K562 (cell line): ENCODE measurements around the gene BNIP5. TPM values are rescaled to one million over a fixed set of nuclear protein-coding genes. Genes with fewer than 3 reads are reported as not detected.

Source experiments
- ARNT ChIP-seq, 2 experiments: fragments of 450-650 bp; IDR thresholded peaks; 2 replicates each; pipeline ENCODE4 v1.6.1; 2016; ENCODE audit warnings: mild to moderate bottlenecking in 1 of 2
- BRCA1 ChIP-seq, 2 experiments: fragments of 450-650 bp in 1 of 2; sonication (generic) in 1 of 2; formaldehyde crosslinking in 1 of 2; IDR thresholded peaks; 2 replicates each; pipeline versions ENCODE4 v1.5.0 to v1.6.1; 2017 to 2020; ENCODE audit warnings: mild to moderate bottlenecking in 1 of 2, missing genetic modification reagents in 1 of 2
- CSDE1 ChIP-seq, 2 experiments: fragments of 450-650 bp; IDR thresholded peaks; 2 replicates each; pipeline ENCODE4 v1.6.1; 2016; ENCODE audit warnings: mild to moderate bottlenecking in 1 of 2
- DDX20 ChIP-seq: fragments of 450-650 bp; IDR thresholded peaks from 2 replicates; pipeline ENCODE4 v1.6.1; 2016; ENCODE audit warnings: missing genetic modification characterization, low read depth, mild to moderate bottlenecking, missing compliant biosample characterization, moderate library complexity
- ETV1 ChIP-seq: fragments of 450-650 bp; conservative IDR thresholded peaks from 2 replicates; pipeline ENCODE4 v1.6.1; 2016; ENCODE audit warnings: missing genetic modification characterization, control low read depth, low read depth, missing compliant biosample characterization
- HDAC2 ChIP-seq: fragments of 450-650 bp; IDR thresholded peaks from 2 replicates; pipeline ENCODE4 v1.6.1; 2016; ENCODE audit warnings: mild to moderate bottlenecking
- HDAC6 ChIP-seq: IDR thresholded peaks from 2 replicates; pipeline ENCODE4 v1.6.1; 2012; ENCODE audit warnings: low read depth, mild to moderate bottlenecking, control low read depth, inconsistent platforms, low read length, moderate library complexity
- LARP7 ChIP-seq: fragments of 450-650 bp; IDR thresholded peaks from 2 replicates; pipeline ENCODE4 v1.6.1; 2016
- MTA3 ChIP-seq: fragments of 450-650 bp; formaldehyde crosslinking; IDR thresholded peaks from 2 replicates; pipeline ENCODE4 v1.6.1; 2017; ENCODE audit warnings: mild to moderate bottlenecking, borderline replicate concordance
- NCOA1 ChIP-seq: fragments of 450-650 bp; IDR thresholded peaks from 2 replicates; pipeline ENCODE4 v1.6.1; 2016; ENCODE audit warnings: low read depth
- NELFE ChIP-seq: IDR thresholded peaks from 2 replicates; pipeline ENCODE4 v1.6.1; 2011; ENCODE audit warnings: mild to moderate bottlenecking; ENCODE audit not compliant: insufficient read depth, insufficient read length
- PML ChIP-seq: IDR thresholded peaks from 2 replicates; pipeline ENCODE4 v1.6.1; 2012; ENCODE audit warnings: low read length, inconsistent platforms
- SAFB ChIP-seq: fragments of 200-400 bp; formaldehyde crosslinking; IDR thresholded peaks from 2 replicates; pipeline ENCODE4 v1.6.1; 2017; ENCODE audit warnings: low read depth, low read length, borderline replicate concordance
- SNIP1 ChIP-seq: fragments of 450-650 bp; IDR thresholded peaks from 2 replicates; pipeline ENCODE4 v1.7.1; 2017; ENCODE audit warnings: low read depth, mild to moderate bottlenecking
- TEAD4 ChIP-seq, 2 experiments: sonication (generic) in 1 of 2; formaldehyde crosslinking in 1 of 2; IDR thresholded peaks; 2 replicates each; pipeline versions ENCODE4 v1.6.1 to v1.8.0; 2012 to 2022; ENCODE audit warnings: borderline replicate concordance in 1 of 2, inconsistent platforms in 1 of 2, low read length in 1 of 2, mild to moderate bottlenecking in 1 of 2, missing genetic modification reagents in 1 of 2
- ZNF57 ChIP-seq: fragments of 450-650 bp; formaldehyde crosslinking; IDR thresholded peaks from 2 replicates; pipeline ENCODE4 v1.4.0; 2020; ENCODE audit warnings: mild to moderate bottlenecking, moderate library complexity
- polyA plus RNA-seq, 8 experiments: library from polyadenylated mRNA; depleted of rRNA in 4 of 8; stranded (reverse) in 5 of 8; unstranded in 3 of 8; fragments of >200 nt; fragmentation: Nextera tagmentation in 2 of 8; fragmentation: Illumina TruSeq in 1 of 8; extraction: Ambion mirVana in 2 of 8; extraction: Trizol in 1 of 8; gene quantifications; 2 replicates each; pipeline versions ENCODE4 v1.2.1 to v1.2.3, GENCODE V29; 2011 to 2014; ENCODE audit warnings: inconsistent platforms in 1 of 8, missing spikeins in 1 of 8
- total RNA-seq, 7 experiments: library from RNA; depleted of rRNA in 6 of 7; stranded (reverse); fragments of >200 nt in 6 of 7; fragmentation: Illumina TruSeq in 2 of 7; extraction: Trizol in 2 of 7; gene quantifications; 2 replicates each; pipeline versions ENCODE4 v1.2.1 to v1.2.3, GENCODE V29; 2011 to 2021; ENCODE audit warnings: low replicate concordance in 1 of 7
- TF ChIP-seq, protein P1 (sequence below): sonication (generic); formaldehyde crosslinking; IDR thresholded peaks from 2 replicates; pipeline ENCODE4 v1.8.0; 2022; ENCODE audit warnings: missing genetic modification reagents, mild to moderate bottlenecking, borderline replicate concordance
- TF ChIP-seq, protein P2 (sequence below): fragments of 250-450 bp; sonication (Bioruptor Pico); IDR thresholded peaks from 2 replicates; pipeline ENCODE4 v1.5.0; 2020; ENCODE audit warnings: mild to moderate bottlenecking
- TF ChIP-seq, protein P3 (sequence below): sonication (generic); formaldehyde crosslinking; IDR thresholded peaks from 2 replicates; pipeline ENCODE4 v1.8.0; 2023; ENCODE audit warnings: missing genetic modification reagents, mild to moderate bottlenecking, borderline replicate concordance

Gene BNIP5
- total and polyA plus RNA-seq, 9 of the 15 experiments (the other 6 are each of a cell fraction or from before 2014, with no cell fraction given) = not detected

DNA sequence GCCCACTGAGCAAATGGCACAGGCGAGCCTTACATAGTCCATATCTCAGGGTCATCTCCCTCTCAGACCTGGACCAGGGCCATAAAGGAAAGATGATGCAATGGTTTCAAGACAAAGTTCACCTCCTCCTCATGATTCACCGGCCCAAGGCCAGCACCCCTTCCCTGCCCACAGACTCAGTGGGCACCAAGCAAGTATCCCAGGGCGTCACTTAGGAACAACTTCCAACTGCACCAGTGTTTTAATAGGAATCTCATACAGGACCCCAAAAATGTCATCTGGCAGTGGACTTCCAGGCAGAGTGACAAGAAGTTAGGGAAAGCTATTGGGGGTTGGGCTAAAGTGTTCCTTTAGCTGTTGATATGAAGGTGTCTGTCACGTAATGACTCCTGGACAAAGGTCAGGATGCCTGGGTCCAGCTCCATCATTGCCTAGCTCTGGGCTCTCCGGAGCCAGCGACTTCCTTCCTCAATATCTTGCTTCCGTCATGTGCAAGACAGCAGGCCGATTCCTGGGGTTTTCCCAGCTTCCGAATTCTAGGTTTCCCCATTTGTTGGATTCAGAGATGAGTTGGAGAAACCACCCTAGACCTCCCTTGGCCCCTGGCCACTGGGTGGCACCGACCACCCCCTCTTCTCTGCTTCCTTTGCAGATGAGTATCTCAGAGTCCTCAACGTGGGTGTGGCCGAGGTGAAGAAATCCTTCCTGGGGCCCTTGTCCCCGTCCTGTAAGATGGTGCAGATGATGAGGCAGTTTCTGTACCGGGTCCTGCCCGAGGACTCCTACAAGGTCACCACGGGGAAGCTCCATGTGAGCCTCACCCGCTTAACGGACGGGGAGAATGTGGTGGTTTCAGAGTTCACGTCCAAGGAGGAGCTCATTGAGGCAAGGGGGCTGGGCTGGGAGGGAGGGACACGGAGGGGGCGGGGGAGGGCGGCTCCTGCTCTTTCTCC lies 45.7 kb downstream of the BNIP5 start (continued):
- TF ChIP-seq, protein P1, sequence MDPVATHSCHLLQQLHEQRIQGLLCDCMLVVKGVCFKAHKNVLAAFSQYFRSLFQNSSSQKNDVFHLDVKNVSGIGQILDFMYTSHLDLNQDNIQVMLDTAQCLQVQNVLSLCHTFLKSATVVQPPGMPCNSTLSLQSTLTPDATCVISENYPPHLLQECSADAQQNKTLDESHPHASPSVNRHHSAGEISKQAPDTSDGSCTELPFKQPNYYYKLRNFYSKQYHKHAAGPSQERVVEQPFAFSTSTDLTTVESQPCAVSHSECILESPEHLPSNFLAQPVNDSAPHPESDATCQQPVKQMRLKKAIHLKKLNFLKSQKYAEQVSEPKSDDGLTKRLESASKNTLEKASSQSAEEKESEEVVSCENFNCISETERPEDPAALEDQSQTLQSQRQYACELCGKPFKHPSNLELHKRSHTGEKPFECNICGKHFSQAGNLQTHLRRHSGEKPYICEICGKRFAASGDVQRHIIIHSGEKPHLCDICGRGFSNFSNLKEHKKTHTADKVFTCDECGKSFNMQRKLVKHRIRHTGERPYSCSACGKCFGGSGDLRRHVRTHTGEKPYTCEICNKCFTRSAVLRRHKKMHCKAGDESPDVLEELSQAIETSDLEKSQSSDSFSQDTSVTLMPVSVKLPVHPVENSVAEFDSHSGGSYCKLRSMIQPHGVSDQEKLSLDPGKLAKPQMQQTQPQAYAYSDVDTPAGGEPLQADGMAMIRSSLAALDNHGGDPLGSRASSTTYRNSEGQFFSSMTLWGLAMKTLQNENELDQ (CRISPR knock-in tag) = no peak
- no peak for TF ChIP-seq PML
- TF ChIP-seq MTA3 = peak; percentile 39; the same call in 1 of the 2 replicates
- TF ChIP-seq DDX20 (tag) = no peak
- TF ChIP-seq ARNT (IDR thresholded peaks at IDR 0.05) = no peak
- no peak for TF ChIP-seq NELFE
- no peak for TF ChIP-seq TEAD4 (IDR thresholded peaks at IDR 0.05; ENCODE audit: low read length)
- no peak for TF ChIP-seq TEAD4 (CRISPR knock-in tag; IDR thresholded peaks at IDR 0.05; ENCODE audit: borderline replicate concordance)
- TF ChIP-seq, protein P2, sequence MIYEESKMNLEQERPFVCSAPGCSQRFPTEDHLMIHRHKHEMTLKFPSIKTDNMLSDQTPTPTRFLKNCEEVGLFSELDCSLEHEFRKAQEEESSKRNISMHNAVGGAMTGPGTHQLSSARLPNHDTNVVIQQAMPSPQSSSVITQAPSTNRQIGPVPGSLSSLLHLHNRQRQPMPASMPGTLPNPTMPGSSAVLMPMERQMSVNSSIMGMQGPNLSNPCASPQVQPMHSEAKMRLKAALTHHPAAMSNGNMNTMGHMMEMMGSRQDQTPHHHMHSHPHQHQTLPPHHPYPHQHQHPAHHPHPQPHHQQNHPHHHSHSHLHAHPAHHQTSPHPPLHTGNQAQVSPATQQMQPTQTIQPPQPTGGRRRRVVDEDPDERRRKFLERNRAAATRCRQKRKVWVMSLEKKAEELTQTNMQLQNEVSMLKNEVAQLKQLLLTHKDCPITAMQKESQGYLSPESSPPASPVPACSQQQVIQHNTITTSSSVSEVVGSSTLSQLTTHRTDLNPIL (CRISPR knock-in tag) = no peak
- TF ChIP-seq BRCA1 (IDR thresholded peaks at IDR 0.05) = no peak
- no peak for TF ChIP-seq BRCA1 (CRISPR knock-in tag; IDR thresholded peaks at IDR 0.05)
- peak; percentile 62; the same call in 1 of the 2 replicates for TF ChIP-seq HDAC2
- TF ChIP-seq NCOA1 = no peak
- TF ChIP-seq SNIP1 = no peak
- TF ChIP-seq ZNF57 = no peak
- TF ChIP-seq, protein P3, sequence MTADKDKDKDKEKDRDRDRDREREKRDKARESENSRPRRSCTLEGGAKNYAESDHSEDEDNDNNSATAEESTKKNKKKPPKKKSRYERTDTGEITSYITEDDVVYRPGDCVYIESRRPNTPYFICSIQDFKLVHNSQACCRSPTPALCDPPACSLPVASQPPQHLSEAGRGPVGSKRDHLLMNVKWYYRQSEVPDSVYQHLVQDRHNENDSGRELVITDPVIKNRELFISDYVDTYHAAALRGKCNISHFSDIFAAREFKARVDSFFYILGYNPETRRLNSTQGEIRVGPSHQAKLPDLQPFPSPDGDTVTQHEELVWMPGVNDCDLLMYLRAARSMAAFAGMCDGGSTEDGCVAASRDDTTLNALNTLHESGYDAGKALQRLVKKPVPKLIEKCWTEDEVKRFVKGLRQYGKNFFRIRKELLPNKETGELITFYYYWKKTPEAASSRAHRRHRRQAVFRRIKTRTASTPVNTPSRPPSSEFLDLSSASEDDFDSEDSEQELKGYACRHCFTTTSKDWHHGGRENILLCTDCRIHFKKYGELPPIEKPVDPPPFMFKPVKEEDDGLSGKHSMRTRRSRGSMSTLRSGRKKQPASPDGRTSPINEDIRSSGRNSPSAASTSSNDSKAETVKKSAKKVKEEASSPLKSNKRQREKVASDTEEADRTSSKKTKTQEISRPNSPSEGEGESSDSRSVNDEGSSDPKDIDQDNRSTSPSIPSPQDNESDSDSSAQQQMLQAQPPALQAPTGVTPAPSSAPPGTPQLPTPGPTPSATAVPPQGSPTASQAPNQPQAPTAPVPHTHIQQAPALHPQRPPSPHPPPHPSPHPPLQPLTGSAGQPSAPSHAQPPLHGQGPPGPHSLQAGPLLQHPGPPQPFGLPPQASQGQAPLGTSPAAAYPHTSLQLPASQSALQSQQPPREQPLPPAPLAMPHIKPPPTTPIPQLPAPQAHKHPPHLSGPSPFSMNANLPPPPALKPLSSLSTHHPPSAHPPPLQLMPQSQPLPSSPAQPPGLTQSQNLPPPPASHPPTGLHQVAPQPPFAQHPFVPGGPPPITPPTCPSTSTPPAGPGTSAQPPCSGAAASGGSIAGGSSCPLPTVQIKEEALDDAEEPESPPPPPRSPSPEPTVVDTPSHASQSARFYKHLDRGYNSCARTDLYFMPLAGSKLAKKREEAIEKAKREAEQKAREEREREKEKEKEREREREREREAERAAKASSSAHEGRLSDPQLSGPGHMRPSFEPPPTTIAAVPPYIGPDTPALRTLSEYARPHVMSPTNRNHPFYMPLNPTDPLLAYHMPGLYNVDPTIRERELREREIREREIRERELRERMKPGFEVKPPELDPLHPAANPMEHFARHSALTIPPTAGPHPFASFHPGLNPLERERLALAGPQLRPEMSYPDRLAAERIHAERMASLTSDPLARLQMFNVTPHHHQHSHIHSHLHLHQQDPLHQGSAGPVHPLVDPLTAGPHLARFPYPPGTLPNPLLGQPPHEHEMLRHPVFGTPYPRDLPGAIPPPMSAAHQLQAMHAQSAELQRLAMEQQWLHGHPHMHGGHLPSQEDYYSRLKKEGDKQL (CRISPR knock-in tag) = no peak
- no peak for TF ChIP-seq LARP7
- TF ChIP-seq ETV1 (tag) = peak; percentile 46
- no peak for TF ChIP-seq CSDE1 (IDR thresholded peaks at IDR 0.05)
- TF ChIP-seq SAFB = no peak
- no peak for TF ChIP-seq HDAC6
